GM12892 (cell line): ENCODE results near the gene CYP2S1.

ENCODE experiments used
- POLR2A ChIP-seq: IDR thresholded peaks from 2 replicates; pipeline ENCODE4 v1.6.1; 2011; ENCODE audit warnings: low read depth, low read length, control low read depth
- POLR2AphosphoS5 ChIP-seq: IDR thresholded peaks from 2 replicates; pipeline ENCODE4 v1.6.1; 2011; ENCODE audit warnings: low read depth, low read length, control low read depth

DNA sequence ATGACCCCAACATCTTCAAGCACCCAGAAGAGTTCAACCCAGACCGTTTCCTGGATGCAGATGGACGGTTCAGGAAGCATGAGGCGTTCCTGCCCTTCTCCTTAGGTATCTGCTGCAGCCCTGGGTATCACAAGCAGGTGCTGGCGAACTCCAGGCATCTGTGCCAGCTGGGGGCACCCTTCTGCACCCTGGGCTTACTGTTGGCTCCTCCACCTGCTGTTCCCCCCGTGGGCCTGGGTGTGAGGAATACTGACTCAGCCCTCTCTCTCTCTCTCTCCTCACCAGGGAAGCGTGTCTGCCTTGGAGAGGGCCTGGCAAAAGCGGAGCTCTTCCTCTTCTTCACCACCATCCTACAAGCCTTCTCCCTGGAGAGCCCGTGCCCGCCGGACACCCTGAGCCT is 13.0 kb downstream of the CYP2S1 start:
- TF ChIP-seq POLR2A (no peak), POLR2AphosphoS5 (no peak)
